GM18858 (cell line): ENCODE measurements around the gene STK38.
"Not testable (repeated sequence)": the region's sequence is repeated elsewhere in the genome, so short reads cannot be mapped to it uniquely, and the experiment has no call there.

Source experiments
- ATAC-seq: cut with Tn5 transposase; IDR thresholded peaks from one replicate; pipeline ENCODE4 v1.9.1; 2021; ENCODE audit not compliant: unreplicated experiment

Gene STK38

GRCh38 chr6:36491378-36491965, 55.8 kb downstream of the STK38 start:
- no peak for ATAC-seq

DNA sequence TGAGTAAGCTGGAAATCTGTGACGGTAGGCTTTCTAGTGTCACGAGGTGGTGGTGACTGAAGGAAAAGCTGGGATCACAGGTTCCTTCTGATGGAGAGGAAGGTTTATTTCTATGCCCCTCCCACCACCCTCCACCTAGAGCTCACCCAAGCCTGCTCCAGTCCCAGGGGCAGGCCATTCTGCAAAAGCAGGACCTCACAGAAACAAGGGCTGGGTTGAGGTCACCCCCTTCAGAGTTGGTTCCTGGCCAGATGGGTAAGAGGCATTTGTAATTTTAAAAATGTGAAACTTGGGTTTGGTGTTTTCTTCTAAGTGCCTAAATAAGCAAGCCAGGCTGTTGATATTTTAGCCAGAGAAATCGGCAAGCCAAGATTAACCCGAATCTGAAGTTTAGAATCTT, 57.9 kb downstream of the STK38 start:
- no peak for ATAC-seq

DNA sequence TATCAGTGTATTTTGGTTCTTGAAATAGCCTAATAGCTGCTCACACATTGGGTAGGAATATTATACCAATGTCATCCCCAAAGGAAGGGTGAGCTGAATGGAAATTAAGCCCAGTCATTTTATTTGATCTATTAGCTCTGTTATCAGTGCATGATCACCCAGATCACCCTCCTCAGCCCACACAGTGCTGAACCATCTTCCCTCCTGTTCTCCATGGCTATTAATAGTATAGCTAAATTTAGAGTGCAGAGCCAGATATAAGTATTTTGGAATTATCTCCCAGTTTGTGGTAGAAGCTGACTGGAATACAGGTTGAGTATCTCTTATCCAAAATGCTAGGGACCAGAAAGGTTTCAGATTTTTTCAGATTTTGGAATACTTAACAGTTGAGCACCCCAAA, 59.1 kb downstream of the STK38 start:
- no peak for ATAC-seq

GRCh38 chr6:36487698-36488097, 59.6 kb downstream of the STK38 start:
- no peak for ATAC-seq

GRCh38 chr6:36484736-36485135, 62.5 kb downstream of the STK38 start:
- no peak for ATAC-seq

DNA sequence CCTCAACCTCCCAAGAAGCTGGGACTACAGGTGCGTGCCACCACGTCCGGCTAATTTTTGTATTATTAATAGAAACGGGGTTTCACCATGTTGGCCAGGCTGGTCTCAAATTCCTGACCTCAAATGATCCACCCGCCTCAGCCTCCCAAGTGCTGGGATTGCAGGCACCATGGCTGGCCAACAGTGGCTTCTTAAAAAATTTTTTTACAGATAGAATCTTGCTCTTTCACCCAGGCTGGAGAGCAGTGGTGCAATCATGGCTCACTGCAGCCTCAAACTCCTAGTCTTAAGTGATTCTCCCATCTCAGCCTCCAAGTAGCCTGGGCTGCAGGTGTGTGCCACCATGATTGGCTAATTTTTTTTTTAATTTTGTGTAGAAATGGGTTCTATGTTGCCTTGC, 64.0 kb downstream of the STK38 start:
- not testable (repeated sequence) for ATAC-seq

DNA sequence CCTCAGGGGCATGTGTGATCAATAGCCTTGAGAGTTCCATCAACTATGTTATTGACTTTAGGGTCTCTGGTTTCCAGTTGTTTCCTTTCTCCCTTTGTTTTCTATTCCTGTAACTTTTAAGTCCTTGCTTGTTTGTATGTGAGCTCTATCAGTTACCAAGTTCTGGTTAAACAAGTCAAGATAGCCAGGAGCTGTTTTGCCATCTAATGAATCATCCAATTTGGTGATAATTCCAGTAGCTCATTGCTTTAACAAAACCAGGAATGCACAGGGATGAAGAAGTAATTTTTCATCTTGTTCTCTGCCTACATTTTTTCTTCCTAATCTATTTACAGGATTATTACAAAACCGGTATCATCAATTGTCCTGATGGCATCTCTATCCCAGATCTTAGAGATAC, 68.0 kb downstream of the STK38 start:
- ATAC-seq, result no peak

- ATAC-seq, result no peak
Measured at GRCh38 chr6:36478051-36478526, 69.2 kb downstream of the STK38 start.

DNA sequence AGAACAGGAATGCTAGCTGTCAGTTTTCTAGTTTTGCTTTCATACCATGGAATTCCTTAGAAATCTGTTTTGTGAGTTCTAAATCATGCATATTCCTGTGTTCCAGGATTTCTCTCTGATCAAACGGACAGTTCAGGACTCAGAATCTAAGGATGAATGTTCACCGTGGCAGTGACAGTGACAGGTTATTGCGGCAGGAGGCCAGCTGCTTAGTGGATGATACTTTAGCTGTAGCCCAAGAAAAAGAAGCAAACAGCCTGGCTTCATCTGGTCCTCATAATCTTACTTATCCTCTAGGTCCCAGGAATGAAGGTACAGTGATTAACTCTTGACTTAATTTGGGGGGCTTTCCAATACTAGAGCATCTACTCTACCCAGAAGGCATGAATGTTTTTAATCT, 77.3 kb downstream of the STK38 start:
- ATAC-seq, result no peak

DNA sequence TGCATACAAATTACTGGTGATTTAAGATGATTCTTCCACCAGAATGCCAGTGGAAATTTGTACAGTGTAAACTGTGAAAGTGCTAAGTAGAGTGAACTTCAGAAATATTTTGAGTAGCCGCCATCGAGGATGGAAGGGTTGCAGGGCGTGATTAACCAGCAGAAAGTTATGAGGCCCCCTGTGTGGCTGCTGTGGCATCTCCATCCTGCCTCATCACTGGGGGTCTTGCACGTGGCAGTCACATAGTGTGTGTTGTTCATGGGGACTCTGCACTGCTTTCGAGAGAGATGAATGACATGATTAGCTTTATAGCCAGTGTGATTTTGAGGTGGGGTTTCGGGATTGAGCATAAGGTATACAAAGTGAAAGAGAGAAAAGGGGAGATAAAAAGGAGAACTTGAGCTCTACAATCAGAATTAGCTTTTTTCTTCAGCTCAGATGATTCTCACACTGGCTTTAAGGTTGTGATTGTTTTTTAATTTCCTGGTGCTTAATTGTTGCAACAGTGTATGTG, 78.1 kb downstream of the STK38 start:
- no peak for ATAC-seq

DNA sequence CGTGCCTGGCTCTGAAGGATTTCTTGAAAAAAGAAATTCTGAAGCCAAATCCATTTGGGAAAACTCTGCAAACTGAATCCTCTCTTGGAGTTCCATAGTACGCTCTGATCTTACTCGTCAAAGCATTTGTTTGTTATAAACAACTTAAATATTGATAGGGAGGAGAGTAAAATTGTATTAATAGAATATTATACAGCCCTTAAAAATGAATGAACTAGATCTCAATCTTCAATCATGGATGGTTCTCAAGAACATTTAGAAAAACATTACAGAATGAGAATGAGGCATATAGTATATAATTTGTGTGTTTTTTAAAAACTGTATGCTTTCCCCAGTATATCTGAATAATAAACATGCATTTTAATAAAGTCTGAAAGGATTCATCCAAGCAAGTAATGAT, 79.7 kb downstream of the STK38 start:
- ATAC-seq, result no peak

DNA sequence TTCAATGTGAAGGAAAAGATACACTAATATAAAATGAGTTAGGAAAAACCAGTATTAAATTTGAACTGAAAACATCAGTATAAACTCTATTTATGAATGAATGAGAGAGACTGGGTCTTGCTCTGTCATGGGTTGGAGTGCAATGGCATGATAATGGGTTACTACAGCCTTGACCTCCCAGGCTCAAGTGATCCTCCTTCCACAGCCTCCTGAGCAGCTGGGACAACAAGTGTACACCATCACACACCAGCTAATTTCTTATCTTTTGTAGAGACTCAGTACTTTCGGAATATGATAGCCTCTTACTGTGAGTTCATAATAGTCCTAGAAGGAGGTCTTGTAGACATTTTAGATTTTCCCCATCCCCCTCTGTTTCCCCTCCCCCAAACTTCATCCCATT, 83.0 kb downstream of the STK38 start:
- ATAC-seq, result no peak

- ATAC-seq, result no peak
Measured at GRCh38 chr6:36463676-36464075, 83.6 kb downstream of the STK38 start.

GRCh38 chr6:36461646-36462045, 85.6 kb downstream of the STK38 start:
- ATAC-seq, result no peak

- no peak for ATAC-seq
Measured at GRCh38 chr6:36460916-36461315, 86.4 kb downstream of the STK38 start.

DNA sequence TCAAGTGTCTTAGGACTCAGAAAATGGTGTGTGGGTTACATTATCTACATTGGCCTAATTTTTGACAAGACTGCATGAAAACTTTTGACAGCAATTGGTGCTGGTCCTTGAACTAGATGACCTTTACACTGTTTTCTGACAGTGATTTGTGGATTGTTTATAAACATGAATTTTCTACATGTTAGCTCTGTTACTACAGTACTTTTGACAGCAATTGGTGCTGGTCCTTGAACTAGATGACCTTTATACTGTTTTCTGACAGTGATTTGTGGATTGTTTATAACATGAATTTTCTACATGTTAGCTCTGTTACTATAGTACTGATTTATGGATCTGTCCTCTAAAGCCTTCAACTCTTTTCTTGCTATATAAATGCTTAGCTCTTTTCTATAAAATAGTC, 87.8 kb downstream of the STK38 start:
- ATAC-seq, result no peak

DNA sequence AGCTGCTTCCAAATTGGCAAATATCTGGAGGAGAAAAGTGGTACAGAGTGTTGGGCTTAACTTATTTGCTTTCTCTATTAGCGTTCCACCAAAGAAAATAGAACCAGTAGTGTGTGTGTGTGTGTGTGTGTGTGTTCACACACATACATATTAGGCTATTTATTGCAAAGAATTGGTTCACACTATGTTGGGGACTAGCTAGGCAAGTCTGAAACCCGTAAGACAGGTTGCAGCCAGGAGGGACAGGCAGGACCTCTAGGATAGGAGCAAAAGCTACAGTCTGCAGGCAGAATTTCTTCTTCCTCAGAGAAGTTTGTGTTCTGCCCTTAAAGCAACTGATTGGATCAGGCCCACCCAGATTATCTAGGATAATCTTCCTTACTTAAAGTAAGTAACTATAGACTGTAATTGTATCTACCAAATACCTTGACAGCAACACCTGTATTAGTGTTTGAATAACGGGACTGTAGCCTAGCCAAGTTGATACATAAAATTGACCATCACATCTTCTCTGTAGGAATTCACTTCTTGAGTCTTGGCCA, 91.7 kb downstream of the STK38 start:
- ATAC-seq, result no peak

DNA sequence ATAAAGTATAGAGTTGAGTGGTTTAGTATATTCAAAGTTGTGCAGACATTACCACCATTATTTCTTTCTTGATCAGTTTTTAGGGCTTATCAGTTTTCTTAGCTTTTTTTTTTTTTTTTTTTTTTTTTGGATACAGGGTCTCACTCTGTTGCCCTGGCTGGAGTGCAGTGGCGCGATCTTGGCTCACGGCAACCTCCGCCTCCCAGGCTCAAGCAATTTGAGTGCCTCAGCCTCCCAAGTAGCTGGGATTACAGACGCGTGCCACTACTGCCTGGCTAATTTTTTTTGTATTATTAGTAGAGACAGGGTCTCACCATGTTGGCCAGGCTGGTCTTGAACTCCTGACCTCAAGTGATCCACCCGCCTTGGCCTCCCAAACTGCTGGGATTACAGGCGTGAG, 94.4 kb downstream of the STK38 start:
- ATAC-seq, result not testable (repeated sequence)

DNA sequence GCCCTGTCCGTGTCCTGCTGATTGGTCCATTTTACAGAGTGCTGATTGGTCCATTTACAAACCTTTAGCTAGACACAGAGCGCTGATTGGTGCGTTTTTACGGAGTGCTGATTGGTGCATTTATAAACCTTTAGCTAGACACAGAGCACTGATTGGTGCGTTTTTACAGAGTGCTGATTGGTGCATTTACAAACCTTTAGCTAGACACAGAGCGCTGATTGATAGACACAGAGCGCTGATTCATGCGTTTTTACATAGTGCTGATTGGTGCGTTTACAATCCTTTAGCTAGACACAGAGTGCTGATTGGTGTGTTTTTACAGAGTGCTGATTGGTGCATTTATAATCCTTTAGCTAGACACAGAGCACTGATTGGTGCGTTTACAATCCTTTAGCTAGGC, 98.1 kb downstream of the STK38 start:
- not testable (repeated sequence) for ATAC-seq

DNA sequence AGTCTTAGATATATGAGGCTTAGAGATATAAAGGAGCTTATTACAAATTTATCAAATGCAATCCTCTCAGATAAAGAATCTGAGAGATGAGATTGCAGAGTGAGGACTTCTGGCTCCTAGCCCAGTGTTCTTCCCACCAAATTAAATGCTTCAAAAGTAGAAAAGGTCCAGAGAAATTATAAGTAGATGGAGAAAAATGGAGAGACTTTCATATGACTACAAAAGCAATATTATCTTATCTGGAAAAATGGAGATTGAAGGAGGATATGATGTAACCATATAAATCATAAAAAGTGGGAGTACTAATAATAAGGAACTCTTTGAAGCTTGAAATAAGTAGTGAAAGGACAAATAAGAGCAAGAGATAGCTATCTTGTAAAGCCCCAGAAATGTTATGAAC, 101.7 kb downstream of the STK38 start:
- ATAC-seq, result no peak

DNA sequence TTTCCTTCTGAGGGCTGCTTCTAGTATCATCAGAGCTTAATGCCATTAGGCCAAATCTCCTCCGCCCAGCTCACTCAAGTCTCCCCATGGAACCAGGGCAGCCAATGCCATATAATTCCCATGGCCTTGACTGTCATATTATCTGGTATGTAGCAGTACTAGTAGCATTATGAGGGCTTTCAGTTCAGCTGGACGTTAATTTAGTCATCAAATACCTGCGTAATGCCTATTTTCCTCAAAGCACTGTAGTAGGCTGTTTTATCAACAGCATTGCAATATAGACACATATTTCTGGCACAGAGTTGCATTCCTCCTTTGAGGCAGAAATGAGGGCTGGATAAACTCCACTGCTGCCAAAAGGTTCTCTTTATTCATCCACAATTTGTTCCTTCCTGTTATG, 102.8 kb downstream of the STK38 start:
- no peak for ATAC-seq
